Cardiac fibroblast (primary cell): ENCODE data around the gene STIMATE.
A peak's percentile ranks its signal among the peaks of the same experiment; 100 is the strongest.

ENCODE experiments used
- DNase-seq, 2 donors: peaks; one replicate each; pipeline versions ENCODE4 v3.0.0 to v3.0.0-alpha.2; 2010; ENCODE audit warnings: low read depth in 2 of 2
- H3K4me3 ChIP-seq, 2 donors: replicated peaks in 1 of 2; 1 replicate in 1 of 2; 2 replicates in 1 of 2; pipeline ENCODE4 v1.5.1; 2011; ENCODE audit warnings: low read depth in 2 of 2, low read length in 2 of 2, mild to moderate bottlenecking in 2 of 2, moderate library complexity in 1 of 2
- CTCF ChIP-seq: IDR thresholded peaks from one replicate; pipeline ENCODE4 v1.5.1; 2011; ENCODE audit warnings: low read depth, mild to moderate bottlenecking, low read length, inconsistent platforms

Gene STIMATE

DNA sequence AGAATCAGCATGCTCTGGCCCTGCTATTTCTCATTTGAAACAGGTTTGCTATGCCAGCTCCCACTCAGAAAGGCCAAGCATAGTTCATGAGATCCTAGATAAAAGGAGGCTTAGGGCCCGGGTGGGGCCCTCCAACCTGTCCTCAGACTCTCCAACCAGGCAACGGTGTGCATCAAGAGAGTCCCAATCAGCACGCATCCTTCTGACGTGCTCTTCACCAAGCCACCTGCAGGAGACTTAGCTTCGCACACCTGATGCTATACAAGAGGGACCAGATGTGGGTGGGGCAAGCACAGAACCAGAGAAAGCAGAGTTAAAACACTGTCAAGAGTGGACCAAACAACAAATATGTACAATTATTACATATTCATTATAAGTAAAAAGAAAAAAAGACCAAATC lies 17.3 kb downstream of the STIMATE start:
- no peak for DNase-seq
- no peak for TF ChIP-seq CTCF
- no peak overlapping the region for H3K4me3 ChIP-seq

DNA sequence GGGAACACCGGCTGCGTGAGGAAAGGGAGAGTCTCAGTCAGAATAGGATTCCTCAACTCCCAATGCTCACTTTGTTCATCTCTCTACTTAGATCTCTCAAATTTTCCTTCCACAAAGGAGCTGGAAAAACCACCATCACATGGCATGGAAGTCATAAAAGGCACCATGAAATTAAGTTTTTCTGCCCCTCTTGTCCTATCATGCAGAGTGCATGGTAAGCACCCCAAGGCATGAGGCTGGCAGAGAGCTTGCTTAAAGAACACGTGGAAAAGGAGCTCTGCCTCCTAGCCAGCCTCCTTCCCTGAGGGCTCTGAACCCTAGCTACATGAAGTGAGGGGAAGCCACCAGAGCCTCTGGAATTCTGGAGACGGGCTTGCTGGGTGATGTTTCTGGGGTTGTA lies 17.8 kb downstream of the STIMATE start:
- no peak overlapping the region for H3K4me3 ChIP-seq
- no peak for TF ChIP-seq CTCF
- no peak for DNase-seq

DNA sequence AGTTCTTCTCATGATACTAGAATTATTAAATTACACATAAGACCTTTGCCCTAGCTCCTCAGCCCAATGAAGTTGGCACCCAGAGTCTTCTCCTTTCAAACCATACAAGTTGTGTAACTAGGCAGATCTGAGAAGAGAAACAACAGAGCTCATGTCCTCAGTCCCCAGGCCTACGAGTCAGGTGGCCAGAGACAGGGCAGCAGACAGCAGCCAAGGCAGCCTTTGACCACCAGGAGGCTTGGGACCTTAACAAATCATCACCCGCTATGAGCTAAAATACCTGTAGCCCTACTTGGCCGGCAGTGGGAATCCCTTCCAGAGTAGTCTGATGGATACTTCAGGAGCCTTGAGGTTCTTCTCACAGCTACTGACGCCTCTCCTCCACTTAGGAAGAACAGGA lies 18.3 kb downstream of the STIMATE start:
- peak; percentile 8 for TF ChIP-seq CTCF
- H3K4me3 ChIP-seq: no peak overlapping the region
- DNase-seq: no peak

- H3K4me3 ChIP-seq: no peak overlapping the region
- TF ChIP-seq CTCF: no peak
- DNase-seq: no peak
Measured at GRCh38 chr3:52877085-52877484, 20.3 kb downstream of the STIMATE start.

DNA sequence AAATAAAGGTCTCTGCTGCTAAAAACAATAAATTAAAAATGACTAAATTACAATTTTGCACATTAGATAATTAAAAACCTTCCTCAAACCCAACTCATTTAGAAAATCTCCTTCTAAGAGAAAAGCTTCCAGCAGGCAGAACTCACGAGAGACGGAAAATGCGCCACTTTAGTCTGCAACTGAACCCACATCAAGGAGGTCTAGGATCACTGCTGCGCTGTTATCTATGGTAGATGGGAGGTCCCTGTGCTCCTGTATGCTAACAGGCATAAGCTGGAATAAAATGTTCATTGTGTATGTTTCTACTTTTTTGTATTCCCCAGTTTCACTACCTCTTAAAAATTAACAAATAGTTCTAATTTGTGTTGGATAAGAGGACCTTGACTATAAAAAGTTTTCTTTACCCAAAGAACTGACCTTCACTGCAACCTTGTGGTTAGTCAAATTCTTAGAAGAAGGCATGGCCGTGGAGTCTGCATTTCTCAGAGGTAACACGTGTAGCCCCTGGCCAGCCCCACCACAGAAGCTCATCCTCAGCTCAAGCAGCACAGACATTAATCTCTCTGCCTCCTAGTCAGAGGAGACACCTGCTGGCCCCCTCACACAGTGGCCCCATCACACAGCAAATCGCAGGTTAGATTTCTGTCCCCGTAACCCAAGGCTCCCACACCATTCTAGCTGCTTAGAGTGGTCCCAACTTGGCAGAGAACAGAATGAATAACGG lies 22.3 kb downstream of the STIMATE start:
- TF ChIP-seq CTCF: no peak
- no peak overlapping the region for H3K4me3 ChIP-seq
- no peak for DNase-seq

DNA sequence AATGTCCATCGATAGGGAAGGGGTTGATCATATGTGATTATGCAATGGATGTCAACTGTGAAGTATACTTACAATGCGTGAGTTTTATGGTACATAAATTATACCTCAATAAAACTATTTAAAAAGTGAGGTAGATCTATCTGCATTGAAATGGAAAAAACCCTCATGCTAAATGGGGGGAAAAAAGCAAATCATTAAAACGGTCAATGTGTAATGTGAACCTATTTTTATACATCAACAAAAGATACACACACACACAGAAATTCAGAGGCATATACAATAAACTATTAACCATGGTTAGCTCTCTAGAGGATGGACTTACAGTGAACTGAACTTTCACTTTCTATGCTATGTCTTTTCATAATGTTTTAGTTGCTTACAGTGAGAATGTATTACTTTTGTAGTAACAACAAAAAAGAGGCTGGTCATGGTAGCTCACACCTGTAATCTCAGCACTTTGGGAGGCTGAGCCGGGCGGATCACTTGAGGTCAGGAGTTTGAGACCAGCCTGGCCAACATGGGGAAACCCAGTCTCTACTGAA lies 23.1 kb downstream of the STIMATE start:
- no peak for DNase-seq
- H3K4me3 ChIP-seq: no peak overlapping the region
- no peak for TF ChIP-seq CTCF
